22Rv1 (cell line): ENCODE data around the gene LHFPL4.

Source experiments
- ZFX ChIP-seq: fragments of 450-650 bp; IDR thresholded peaks from 2 replicates; pipeline ENCODE4 v1.6.1; 2017; ENCODE audit warnings: antibody characterized with exemption, borderline replicate concordance
- TF ChIP-seq, protein P1 (sequence below): fragments of 450-650 bp; IDR thresholded peaks from 2 replicates; pipeline ENCODE4 v1.5.1; 2017; ENCODE audit warnings: mild to moderate bottlenecking

DNA sequence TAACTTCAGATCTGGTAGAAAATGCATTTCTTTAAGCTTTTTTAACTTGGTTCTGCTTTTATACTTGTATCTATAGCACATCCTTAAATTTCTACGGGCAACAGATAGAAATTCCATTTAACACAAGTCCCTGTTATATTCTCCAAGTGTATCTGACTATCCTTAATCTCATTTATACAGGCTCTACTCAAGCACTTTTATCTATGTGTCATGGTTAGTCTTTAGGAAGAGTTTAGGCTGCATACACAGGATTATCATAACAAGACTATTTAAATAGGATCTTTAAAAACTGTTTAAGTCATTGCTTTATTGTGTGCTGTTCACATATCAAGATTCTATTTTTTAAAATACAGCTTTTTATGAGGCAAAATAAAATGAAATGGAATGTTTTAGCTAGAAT lies 103.5 kb downstream of the LHFPL4 start:
- TF ChIP-seq, protein P1, sequence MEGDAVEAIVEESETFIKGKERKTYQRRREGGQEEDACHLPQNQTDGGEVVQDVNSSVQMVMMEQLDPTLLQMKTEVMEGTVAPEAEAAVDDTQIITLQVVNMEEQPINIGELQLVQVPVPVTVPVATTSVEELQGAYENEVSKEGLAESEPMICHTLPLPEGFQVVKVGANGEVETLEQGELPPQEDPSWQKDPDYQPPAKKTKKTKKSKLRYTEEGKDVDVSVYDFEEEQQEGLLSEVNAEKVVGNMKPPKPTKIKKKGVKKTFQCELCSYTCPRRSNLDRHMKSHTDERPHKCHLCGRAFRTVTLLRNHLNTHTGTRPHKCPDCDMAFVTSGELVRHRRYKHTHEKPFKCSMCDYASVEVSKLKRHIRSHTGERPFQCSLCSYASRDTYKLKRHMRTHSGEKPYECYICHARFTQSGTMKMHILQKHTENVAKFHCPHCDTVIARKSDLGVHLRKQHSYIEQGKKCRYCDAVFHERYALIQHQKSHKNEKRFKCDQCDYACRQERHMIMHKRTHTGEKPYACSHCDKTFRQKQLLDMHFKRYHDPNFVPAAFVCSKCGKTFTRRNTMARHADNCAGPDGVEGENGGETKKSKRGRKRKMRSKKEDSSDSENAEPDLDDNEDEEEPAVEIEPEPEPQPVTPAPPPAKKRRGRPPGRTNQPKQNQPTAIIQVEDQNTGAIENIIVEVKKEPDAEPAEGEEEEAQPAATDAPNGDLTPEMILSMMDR = no peak
- no peak for TF ChIP-seq ZFX
